ENCODE measurements around the gene SMIM44. TPM values are rescaled to one million over a fixed set of nuclear protein-coding genes. Genes with fewer than 3 reads are reported as not detected.

The SMIM44 gene
- total and polyA plus RNA-seq, 9 of the 15 experiments (the other 6 are each of a cell fraction or from before 2014, with no cell fraction given), result not detected

DNA sequence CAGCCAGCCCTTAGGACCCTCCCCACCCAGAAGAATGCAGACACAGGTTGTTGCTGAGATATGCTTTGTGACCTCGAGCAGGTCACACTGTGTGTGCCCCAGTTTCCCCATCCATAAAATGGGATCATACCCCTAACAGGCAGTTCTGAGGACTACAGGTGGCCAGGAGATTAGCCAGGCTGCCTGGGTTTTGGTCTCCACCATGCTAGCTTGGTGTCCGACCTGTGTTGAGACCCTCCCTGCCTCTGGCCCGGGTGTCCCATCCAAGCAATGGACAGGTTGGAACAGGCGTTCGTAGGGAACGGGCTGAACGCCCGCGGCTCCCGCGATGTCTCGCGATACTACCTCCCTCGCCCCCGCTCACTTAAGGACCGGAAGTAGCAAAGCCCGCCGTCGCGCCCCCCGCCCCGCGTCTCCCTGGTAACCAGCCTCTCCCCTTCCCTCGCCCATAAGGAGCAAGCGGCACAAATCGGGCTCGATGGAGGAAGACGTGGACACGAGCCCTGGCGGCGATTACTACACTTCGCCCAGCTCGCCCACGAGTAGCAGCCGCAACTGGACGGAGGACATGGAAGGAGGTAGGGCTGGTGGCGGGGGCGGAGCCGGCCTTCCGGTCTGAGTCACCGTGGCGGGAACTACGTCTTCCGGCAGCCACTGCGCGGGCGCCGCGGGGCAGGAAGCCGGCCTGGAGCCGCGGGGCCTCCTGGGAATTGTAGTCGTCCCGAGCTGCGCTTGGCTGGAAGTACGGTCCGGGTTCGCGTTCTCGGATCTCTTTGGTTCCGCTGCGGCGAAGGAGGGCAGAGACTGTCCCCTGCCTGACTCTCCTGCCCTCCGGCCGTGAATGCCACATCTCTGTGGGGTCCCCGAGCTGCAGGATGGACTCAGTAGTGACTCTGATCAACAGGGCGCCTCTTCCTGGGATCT is 48.3 kb downstream of the SMIM44 start (continued):
- TF ChIP-seq ELF2 (CRISPR knock-in tag; IDR thresholded peaks at IDR 0.05) (peak; percentile 78), POLR2A (conservative IDR thresholded peaks at IDR 0.05) (peak; percentile 82), NCOR1 (IDR thresholded peaks at IDR 0.05) (no peak), HIVEP1 (CRISPR knock-in tag; IDR thresholded peaks at IDR 0.05) (0 out of 2 replicates have a peak, but pooled peaks have one; percentile 60), TGIF2 (CRISPR knock-in tag; IDR thresholded peaks at IDR 0.05) (no peak), ZNF12 (CRISPR knock-in tag; IDR thresholded peaks at IDR 0.05) (no peak), NFXL1 (CRISPR knock-in tag; IDR thresholded peaks at IDR 0.05) (no peak), SMAD4 (CRISPR knock-in tag; conservative IDR thresholded peaks at IDR 0.05) (peak; percentile 72), EP400 (IDR thresholded peaks at IDR 0.05) (peak; percentile 96), CREBBP (IDR thresholded peaks at IDR 0.05; ENCODE audit: low read depth, low read length) (no peak), ZNF561 (CRISPR knock-in tag; conservative IDR thresholded peaks at IDR 0.05) (no peak), HNRNPK (IDR thresholded peaks at IDR 0.05; ENCODE audit: low read depth, low read length, poor library complexity, severe bottlenecking) (no peak), HSF4 (CRISPR knock-in tag; IDR thresholded peaks at IDR 0.05; ENCODE audit: borderline replicate concordance) (no peak), ZNF407 (IDR thresholded peaks at IDR 0.05; ENCODE audit: low read depth) (no peak), ZEB2 (IDR thresholded peaks at IDR 0.05) (peak; percentile 97), DPF2 (IDR thresholded peaks at IDR 0.05) (peak; percentile 46; the same call in 1 of the 2 replicates), LCOR (CRISPR knock-in tag; IDR thresholded peaks at IDR 0.05) (peak; percentile 89; the same call in 1 of the 2 replicates)
- TF ChIP-seq, protein P1, sequence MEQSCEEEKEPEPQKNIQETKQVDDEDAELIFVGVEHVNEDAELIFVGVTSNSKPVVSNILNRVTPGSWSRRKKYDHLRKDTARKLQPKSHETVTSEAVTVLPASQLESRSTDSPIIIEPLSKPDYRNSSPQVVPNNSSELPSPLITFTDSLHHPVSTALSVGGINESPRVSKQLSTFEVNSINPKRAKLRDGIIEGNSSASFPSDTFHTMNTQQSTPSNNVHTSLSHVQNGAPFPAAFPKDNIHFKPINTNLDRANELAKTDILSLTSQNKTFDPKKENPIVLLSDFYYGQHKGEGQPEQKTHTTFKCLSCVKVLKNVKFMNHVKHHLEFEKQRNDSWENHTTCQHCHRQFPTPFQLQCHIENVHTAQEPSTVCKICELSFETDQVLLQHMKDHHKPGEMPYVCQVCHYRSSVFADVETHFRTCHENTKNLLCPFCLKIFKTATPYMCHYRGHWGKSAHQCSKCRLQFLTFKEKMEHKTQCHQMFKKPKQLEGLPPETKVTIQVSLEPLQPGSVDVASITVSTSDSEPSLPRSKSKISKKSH (CRISPR knock-in tag; IDR thresholded peaks at IDR 0.05), result no peak
- TF ChIP-seq, protein P2, sequence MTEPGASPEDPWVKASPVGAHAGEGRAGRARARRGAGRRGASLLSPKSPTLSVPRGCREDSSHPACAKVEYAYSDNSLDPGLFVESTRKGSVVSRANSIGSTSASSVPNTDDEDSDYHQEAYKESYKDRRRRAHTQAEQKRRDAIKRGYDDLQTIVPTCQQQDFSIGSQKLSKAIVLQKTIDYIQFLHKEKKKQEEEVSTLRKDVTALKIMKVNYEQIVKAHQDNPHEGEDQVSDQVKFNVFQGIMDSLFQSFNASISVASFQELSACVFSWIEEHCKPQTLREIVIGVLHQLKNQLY (CRISPR knock-in tag; conservative IDR thresholded peaks at IDR 0.05), result no peak

All from K562 (cell line).